Medulla oblongata (tissue), 1 donor: ENCODE data around the gene TLR5.

Source experiments
- DNase-seq: peaks from one replicate; pipeline ENCODE4 v3.0.0-alpha.2; 2015; ENCODE audit errors: extremely low spot score

The TLR5 gene

DNA sequence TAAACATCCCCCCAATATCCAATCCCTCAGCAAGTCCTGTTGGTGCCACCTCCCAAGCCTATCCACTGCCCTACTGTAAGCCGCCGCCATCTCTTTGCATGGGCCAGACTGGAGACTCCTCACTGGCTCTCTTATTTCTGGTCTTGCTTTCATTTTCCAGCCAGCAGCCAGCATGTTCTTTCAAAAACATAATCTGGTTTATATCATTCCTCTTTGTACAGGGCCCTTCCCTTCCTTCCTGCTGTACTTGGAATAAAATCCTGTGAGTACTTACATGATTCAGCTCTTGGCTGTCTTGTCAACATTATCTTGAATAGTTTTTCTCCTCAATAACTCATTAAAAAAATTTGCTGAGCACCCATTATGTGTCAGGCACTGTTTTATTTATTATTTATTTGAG is 28.2 kb downstream of the TLR5 start:
- no peak for DNase-seq

DNA sequence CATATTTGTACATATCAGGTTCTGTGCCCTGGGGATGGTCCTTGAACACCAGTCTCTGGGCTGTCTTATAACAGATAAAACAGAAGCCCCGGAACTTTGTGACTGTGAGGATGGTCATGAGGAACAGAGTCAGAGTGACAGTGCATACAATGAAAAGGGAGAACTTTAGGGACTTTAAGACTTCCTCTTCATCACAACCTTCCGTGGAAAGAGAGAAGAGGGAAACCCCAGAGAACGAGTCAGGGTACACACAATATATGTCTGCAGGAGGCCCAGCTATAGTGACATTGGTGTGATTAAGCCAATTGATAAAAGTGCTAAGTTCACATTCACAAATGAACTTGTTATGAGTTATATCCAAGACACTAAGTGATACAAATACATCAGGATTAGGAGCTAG is 32.1 kb downstream of the TLR5 start:
- DNase-seq, result no peak

DNA sequence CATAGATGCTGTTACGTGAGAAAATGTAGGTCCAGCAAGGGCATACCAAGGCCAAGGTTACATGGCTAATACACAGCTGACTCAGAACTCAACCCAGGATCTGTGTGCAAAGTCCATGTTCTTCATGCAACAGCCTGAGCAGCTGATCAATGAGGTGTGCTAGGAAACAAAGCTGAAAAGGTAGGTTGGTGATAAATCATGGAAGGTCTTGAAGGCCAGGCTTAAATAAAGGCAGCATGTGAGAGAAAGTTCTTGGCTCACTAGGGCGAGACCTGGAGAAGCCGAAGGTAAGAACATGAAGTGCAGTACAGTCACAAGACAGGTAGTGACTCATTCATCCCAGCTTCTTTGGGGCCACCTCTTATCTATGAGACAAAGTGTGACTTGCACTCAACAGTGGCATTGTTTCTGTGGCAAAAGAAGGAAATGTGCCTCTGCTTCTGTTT is 33.4 kb downstream of the TLR5 start:
- no peak for DNase-seq

DNA sequence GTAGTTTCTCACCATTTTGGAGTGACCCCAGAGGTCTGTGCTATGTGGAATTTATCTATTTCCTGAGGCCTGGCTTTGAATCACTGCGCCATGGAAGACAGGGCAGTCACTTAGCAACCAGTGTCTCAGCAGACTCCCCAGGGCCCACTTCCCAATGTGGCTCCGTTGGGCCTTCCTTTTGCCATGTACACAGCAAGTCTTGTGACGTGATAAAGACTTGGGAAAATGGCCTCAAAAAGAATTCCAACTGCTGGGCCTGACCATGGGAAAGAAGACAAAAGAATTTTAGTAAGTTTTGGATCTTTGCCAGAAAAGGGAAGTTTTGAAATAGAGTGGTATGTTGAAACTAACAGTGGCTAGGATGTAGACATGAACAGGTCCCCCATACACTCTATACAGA is 36.2 kb downstream of the TLR5 start:
- DNase-seq, result no peak

DNA sequence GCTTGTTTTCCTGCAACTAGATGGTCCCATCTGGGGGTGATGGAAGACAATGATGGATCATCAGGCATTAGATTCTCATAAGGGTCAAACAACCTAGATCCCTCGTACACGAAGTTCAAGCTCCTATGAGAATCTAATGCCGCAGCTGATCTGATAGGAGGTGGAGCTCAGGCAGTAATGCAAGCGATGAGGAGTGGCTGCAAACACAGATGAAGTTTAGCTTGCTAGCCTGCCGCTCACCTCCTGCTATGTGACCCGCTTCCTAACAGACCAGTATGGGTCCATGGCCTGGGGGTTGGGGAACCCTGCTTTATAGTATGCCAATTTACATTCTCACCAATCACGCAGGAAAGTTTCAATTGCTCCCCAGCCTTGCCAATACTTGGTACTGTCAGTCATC is 37.5 kb downstream of the TLR5 start:
- DNase-seq, result no peak

DNA sequence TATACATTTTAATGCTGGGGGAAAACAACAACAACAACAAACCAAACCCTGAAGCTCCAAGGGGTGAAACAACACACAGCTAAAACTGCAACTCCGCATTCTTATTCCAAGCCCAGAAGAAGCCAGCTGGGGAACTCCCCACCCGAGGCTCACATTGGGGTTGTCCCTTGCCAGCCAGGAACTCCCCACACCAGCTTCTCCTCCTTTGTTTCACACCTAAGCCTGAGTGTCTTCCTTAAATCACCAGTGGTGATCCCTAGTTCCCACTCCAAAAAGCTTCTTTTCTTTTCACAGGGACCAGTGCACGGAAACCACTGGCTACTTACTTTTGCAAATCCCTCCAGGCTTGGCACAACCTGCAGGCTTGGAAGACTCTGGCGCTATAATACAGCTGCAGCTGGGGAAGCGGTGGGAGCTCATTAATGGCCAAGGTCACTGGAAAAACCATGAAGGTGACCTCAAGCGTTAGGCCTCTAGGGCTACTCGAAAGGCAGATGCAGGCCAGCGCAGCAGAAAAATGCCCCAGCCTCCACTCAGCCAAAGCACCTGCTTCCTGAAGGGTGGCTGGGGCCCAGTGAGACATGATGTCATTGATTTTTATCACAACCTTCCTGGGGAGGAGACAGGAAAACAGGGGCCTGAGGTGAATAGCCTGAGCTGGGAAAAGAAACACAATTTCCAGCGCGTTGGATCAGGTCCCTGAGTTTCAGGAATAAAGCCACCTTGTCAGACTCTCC is 40.1 kb downstream of the TLR5 start:
- no peak for DNase-seq

DNA sequence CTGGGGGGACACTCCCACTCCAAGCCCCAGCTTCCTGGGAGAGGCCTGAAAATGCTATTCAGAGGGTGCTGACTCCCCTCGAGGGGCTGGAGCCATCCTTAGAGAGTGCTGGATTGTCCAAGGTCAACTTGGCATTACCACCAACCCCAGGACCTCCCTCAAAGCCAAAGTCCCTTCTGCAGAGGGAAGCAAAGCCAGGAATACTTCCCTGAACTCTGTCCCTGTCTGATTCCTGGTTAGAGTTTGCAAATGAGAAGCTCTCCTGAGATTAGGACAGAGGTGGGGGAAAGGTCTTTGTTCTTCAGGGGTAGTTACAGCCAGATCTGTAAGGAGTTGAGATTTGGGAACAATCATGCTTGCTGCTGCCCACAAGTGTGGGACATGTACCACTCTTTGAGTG is 45.3 kb downstream of the TLR5 start:
- no peak for DNase-seq

DNA sequence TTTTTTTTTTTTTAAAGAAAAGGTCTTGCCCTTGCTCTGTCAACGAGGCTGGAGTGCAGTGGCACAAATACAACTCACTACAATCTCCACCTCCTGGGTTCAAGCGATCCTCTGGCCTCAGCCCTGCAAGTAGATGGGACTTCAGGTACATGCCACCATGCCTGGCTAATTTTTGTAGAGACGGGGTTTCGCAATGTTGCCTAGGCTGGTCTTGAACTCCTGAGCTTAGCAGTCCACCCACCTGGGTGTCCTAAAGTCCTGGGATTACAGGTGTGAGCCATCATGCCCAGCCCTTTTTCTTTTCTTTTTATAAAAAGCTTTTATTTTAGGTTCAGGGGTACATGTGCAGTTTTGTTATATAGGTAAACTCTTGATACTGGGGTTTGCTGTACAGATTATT is 47.2 kb downstream of the TLR5 start:
- DNase-seq, result no peak

DNA sequence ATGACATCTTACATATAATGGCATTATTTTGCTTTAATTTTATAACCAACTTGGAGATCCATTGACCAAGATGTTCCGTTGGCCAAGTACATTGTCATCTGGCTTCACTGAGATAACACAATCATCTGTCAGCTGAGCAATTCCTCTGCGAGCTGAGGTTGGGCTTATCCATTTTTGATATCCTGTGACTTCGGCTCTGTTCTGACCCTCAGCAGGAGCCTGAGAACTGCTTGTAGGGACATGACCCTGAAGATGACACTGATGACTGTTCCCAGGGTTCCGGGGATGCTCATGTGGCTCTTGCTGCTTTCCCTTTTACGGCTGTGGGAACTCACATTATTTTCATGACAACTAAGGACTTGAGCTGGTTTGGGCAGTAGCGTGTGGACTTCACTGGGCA is 51.2 kb downstream of the TLR5 start:
- no peak for DNase-seq

DNA sequence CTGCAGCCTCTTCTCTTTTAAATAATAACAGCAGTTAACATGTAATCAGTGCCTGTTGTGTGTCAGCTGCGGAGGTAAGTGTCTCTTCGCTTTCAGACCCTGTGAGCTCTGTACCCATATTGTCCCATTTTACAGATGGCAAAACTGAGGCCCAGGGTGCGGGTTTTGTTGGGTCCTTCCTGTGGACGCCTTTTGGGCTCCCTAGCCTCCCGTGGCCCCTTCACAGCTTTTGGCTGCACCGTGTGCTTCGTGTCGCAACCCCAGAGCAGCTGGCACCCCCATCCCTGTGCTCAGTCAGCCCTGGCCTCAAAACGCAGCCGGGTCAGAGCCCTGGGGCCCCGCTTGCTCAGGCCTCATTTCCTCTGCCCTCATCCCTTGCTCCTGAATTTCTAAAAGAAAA is 53.8 kb downstream of the TLR5 start:
- no peak for DNase-seq

DNA sequence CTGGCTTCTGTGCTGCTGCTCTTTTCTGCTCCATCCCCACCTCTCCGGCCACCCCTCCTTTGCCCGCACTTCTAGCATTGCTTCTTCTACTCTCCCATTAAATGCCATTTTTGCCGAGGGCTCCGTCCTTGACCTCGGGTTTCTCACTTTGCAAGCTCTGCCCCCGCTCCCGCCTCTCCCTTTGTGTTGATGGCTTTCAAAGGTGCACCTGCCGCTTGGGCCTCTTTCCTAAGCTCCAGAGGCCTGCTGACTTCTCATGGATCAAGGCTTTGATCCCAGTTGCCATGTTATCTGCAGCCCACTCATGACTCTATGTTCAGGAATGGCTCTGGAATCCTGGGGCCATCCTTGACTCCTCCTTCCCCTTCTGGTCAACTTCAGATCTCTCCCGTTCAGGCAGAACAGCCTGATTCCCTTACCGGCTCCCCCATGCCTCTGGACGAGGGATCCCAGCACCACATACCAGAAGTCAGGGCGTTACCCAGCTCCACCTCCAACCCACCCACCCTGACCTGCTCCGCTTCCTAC is 54.3 kb downstream of the TLR5 start:
- no peak for DNase-seq

DNA sequence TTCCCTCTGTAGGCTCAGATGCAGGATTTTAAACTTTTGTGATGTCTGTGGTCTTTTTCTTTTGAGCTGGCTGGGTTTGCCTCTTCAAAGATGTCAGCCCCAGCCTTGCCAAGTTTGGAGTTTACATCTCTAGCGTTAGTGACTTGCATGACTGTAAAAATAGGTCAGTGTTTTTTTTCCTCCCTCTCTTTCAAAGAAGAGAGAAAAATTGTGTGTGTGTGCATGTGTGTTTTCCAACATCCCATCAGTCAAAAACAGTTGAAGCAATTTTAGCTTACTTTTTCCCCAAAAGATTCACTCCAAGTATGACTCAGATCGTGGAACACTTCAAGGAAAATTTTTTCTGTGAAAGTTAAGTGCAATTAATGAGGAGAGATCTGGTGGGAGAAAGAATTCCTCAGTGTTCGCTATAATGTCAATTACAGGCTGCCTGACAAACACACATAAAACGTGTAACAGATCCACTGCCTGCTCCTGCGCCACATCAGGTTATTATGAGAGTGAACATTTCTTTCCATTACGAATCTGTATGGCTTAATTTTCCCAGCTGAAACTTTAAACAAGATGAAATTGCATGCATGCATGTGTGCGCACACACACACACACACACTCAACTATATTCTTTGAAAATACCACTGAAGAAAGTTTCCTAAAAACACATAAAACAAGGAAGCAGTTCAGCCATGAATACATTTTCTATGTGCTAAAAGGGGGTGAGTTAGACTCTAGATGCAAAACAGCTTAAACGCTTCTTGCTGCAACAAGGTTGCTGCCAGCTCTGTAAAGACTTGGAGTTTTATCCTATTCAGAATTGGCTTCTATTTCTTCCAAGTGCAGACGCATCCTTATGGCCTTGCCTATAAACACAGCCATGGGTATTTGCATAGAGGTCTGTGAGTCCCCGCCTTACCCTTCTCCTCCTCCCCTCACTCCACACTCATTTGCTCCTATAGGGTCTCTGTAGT is 55.5 kb downstream of the TLR5 start:
- DNase-seq, result no peak

DNA sequence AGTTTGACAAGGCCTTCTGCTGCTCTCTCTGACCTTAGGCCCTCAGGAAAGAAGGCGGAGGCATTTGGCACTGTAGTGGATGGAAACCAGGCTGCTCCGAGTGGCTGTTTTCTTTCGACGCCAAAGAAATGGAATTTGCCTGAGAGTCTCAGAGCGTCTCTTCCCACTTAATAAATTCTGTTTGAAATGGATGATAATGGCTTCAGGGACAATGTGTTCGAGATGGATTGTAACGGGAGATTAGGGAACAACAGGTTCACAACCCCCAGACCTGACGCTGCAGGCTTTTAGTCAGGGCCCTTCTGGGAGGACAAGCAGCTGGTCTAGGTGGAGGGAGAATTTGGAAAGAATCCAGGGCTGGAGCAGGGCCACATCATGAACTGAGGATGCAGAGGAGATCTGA is 58.6 kb downstream of the TLR5 start:
- no peak for DNase-seq

DNA sequence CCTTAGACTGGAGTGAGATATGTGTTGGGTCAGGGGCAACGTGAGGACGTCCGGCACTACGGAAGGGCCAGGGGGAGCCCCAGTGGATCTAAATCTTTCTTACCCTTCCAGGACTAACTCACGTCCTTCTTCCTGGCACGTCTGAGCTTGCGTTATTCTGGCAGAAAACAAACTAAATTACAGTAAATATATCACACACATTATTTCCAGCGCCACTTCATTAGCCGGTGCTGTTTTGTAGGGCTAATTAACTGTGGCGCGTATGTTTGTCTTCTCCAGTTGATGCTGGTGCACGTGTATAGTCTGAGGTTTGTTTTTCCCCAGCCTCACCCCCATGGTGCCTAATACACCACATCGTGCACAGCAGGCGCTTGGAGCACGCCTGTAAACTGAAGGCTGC is 59.2 kb downstream of the TLR5 start:
- DNase-seq, result no peak

DNA sequence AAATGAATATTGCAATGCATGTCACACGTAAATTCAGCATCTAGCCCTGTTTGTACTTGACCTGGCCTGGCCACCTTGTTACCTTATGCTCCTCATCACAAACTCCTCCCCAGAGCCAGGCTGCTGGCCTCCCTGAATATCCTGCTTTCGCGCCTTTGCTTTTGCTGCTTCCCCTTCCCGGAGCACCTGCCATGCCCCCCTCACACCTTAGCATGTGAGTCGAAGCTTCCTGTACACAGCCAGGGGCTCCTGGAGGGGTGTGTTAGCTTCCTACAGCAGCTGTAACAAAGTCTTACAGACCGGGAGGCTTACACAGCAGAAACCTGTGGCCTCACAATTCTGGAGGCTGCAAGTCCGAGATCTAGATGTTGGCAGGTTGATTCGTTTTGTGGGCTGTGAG is 60.1 kb downstream of the TLR5 start:
- DNase-seq, result no peak

DNA sequence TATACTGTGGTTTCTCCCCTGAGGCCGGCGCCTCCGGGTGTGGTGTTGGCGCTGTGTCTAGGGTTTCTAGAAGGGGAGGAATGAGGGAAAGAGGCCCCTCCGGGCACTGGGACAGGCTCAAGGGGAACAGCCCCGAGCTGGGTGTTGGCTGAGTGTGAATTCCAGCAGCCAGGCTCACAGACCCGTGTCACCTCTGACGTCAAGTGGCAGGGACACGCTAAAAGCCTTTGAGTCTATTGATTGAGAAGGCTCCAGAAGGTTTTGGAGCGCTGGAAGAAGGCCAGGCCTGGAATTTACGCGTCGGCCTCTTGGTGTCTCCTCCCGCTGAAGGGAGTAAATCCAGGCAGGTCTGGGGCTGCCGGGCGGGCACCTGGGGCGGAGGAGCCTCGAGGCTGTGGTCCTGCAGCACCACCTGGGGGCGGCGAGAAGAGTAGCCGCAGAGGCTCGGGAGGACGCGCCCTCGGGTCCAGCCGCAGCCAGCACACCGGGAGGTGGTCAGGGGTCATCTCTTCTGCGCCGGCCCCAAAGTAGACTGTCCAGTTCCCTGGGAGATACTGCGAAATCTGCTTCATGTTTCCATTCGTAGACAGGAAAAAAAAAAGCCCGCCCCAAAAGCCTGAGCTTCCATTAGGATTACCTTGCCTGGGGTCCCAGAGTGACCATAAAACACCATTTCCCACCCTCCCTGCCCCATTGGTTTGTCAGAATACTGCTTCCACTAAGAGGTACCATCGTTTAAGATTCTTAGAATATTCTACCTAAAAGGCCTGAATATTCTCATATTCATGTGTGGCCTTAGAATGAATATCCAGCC is 61.7 kb downstream of the TLR5 start:
- DNase-seq, result peak; percentile 80

DNA sequence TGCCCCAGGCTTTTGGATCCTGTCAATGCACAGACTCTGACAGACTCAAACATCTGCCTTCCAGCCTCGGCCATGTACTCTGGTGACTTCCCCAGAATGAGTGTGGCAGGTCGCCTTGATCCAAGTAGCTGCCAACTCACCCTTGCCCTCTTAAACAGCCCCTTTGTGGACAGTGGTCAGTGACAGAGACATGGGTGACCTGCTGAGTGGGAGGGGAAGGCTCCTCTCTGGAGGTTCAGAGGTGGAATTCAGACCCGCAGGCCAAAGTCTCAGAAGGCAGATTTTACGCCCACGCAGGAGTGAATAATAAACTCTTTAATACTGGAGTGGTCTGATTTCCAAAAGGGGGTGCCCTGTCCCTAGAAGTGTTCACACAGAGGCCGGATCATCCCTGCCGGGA is 63.5 kb downstream of the TLR5 start:
- no peak for DNase-seq

DNA sequence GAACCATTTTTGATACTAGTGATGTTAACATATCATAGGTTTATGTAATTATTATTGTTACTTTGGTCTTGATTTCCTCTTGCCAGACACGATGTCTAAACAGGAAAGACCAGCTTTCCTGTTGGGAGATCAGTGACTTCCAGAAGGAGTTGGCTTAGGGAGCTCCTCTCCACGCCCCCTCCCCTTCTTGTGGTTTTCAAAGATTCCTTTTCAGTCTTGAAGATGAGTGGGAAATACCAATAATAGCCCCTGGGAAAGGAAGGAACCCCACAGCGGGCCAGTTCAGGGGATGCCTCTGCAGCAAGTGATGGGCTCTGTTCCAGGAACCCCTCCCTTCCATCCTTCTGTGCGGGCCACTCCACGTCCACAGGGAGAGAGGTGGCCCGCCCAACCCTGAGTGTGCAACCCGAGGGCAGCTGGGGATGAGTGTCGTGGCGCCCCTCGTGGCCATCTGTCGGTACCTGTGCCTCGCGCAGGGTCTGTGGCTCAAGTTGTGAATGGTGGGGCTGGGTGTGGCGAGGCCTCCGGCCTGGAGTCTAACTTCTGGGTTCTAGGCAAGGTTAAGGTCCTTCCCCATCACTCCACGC is 65.7 kb downstream of the TLR5 start:
- DNase-seq, result no peak

DNA sequence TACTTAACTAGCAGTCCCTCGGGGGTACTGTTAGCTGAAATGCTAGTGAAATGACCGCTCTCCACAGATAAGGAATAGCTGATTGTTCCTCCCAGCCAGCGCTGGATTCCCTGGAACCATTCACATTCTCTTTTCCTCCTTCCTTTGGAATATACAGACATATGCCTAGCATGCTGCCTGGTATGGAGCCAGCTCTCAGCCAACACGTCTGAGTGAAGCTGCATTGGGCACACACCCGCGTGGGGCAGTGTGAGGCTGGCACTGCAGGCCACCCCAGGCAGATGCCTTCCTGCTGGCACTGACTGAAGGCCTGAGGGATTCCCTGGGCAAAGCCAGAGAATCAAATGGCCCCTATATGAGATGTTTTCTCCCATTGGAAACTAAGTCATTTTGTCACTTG is 66.7 kb downstream of the TLR5 start:
- DNase-seq, result no peak

DNA sequence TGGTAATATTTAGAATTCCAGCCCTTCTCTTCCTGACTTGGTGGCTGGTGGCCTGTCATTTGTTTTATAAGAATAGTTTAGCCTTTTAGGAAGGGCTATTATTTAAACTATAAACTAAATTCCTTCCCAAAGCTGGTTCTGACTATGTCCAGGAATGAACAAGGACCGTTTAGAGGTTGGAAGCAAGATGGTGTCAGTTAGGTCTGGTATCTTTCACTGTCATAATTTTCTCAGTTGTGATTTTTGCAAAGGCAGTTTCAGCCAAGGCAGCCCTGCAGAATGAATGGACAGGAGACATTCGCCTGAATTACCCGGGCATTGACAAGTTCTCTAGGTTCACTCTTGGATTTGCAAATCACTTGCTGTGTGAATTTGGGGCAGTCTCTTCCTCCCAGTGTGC is 67.2 kb downstream of the TLR5 start:
- no peak for DNase-seq

DNA sequence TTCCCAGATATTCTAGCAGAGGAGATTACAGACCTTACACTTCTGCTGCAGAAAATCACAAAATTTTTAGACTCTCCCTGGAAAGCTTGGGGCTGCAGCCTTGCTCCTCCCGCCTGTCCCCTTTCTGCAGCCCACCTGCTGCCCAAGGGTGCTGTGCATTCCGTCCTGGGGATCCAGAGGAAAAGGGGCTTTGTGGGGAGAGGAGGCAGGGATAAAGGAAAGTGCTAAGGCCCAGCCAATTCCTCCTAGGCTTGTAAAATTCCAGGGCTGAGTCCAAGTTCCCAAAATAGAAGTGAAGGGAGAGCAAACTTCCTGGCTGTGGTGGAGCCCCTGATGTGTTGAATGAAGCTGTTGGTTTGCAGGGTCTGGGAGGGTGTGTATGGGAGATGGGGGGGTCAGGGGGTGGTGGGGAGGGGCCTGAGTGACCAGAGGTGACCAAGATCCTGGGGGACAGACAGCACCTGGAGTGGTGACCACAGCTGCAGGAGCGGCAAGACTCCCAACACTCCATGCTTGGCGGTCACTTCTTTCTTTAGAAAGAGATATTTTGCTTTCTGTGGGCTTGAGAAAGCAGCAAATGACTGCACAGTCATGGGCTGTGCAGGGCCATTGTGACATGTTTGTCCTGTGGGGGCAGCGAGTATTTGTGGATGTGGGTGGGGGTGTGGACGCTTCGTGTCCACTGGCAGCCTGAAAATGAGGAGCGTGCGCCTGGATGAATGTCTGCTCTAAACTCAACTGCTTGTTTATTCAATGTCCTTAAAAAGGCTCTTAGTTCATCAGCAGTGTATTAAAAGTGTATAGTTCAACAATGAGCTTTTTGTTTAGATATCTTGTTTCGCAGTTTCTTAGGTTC is 68.4 kb downstream of the TLR5 start:
- DNase-seq, result no peak
